CD14-positive monocyte (primary cell): ENCODE measurements around the gene TMEM239. TPM values are rescaled to one million over a fixed set of nuclear protein-coding genes. Genes with fewer than 3 reads are reported as not detected.
A peak's percentile ranks its signal among the peaks of the same experiment; 100 is the strongest.

ENCODE experiments used
- DNase-seq, 3 donors: peaks; one replicate each; pipeline ENCODE4 v3.0.0-alpha.2; 2011 to 2022
- H2AFZ ChIP-seq: 2 replicates; pipeline ENCODE4 v1.6.0; 2012; ENCODE audit warnings: mild to moderate bottlenecking, low read depth, low read length, inconsistent platforms; ENCODE audit not compliant: insufficient read depth, poor library complexity, severe bottlenecking
- H3K27ac ChIP-seq, 2 donors: 1 replicate in 1 of 2; 2 replicates in 1 of 2; pipeline ENCODE4 v1.5.1; 2012 to 2013; ENCODE audit warnings: low read length in 2 of 2, control low read depth in 1 of 2, inconsistent platforms in 1 of 2, low read depth in 1 of 2, mild to moderate bottlenecking in 1 of 2
- H3K27me3 ChIP-seq, 2 donors: one replicate each; pipeline versions ENCODE4 v1.6.0 to v1.6.1; 2011 to 2013; ENCODE audit warnings: low read length in 2 of 2; ENCODE audit not compliant: control insufficient read depth in 2 of 2, insufficient read depth in 2 of 2
- H3K36me3 ChIP-seq, 2 donors: replicated peaks in 1 of 2; 1 replicate in 1 of 2; 2 replicates in 1 of 2; pipeline versions ENCODE4 v1.5.1 to v1.6.1; 2012 to 2013; ENCODE audit warnings: low read length in 2 of 2, control low read depth in 1 of 2, inconsistent platforms in 1 of 2, mild to moderate bottlenecking in 1 of 2; ENCODE audit not compliant: insufficient read depth in 2 of 2, control insufficient read depth in 1 of 2
- H3K4me1 ChIP-seq, 2 donors: 1 replicate in 1 of 2; 2 replicates in 1 of 2; pipeline versions ENCODE4 v1.5.1 to v1.6.1; 2012 to 2013; ENCODE audit warnings: low read length in 2 of 2, control low read depth in 1 of 2, inconsistent platforms in 1 of 2, mild to moderate bottlenecking in 1 of 2, moderate library complexity in 1 of 2; ENCODE audit not compliant: insufficient read depth in 2 of 2, control insufficient read depth in 1 of 2
- H3K4me2 ChIP-seq: replicated peaks from 2 replicates; pipeline ENCODE3; 2012; ENCODE audit warnings: low read length, moderate library complexity, mild to moderate bottlenecking; ENCODE audit not compliant: poor library complexity, severe bottlenecking; ENCODE audit errors: extremely low read depth
- H3K4me3 ChIP-seq, 3 experiments: fragments of 200-600 bp in 1 of 3; sonication (generic) in 1 of 3; replicated peaks in 1 of 3; 1 replicate in 2 of 3; 2 replicates in 1 of 3; pipeline ENCODE4 v1.5.1; 2011 to 2013; ENCODE audit warnings: low read length in 3 of 3, mild to moderate bottlenecking in 3 of 3, control low read depth in 2 of 3, low read depth in 2 of 3, inconsistent platforms in 1 of 3, moderate library complexity in 1 of 3
- H3K79me2 ChIP-seq: 2 replicates; pipeline ENCODE4 v1.6.0; 2012; ENCODE audit warnings: mild to moderate bottlenecking, control low read depth, inconsistent platforms, low read length, moderate library complexity; ENCODE audit not compliant: insufficient read depth
- H3K9ac ChIP-seq: 2 replicates; pipeline ENCODE4 v1.6.0; 2017; ENCODE audit warnings: low read length, mild to moderate bottlenecking; ENCODE audit not compliant: insufficient read depth, poor library complexity, severe bottlenecking
- H3K9me3 ChIP-seq, 2 donors: replicated peaks in 1 of 2; 1 replicate in 1 of 2; 2 replicates in 1 of 2; pipeline versions ENCODE4 v1.5.1 to v1.6.1; 2012 to 2013; ENCODE audit warnings: low read length in 2 of 2, control low read depth in 1 of 2; ENCODE audit not compliant: control insufficient read depth in 1 of 2, insufficient read depth in 1 of 2
- H4K20me1 ChIP-seq: 2 replicates; pipeline ENCODE4 v1.6.0; 2012; ENCODE audit warnings: mild to moderate bottlenecking, low read length, control low read depth, moderate library complexity; ENCODE audit not compliant: insufficient read depth
- H3K27ac Mint-ChIP-seq, 7 donors: one replicate each; pipeline ENCODE4 v1.8.0; 2020; ENCODE audit warnings: mild to moderate bottlenecking in 7 of 7, mixed read lengths in 7 of 7, moderate library complexity in 6 of 7, inconsistent platforms in 2 of 7
- H3K27me3 Mint-ChIP-seq, 3 donors: one replicate each; pipeline ENCODE4 v1.8.0; 2021 to 2022; ENCODE audit warnings: low read depth in 3 of 3, mild to moderate bottlenecking in 3 of 3, mixed read lengths in 3 of 3, moderate library complexity in 3 of 3, inconsistent platforms in 1 of 3
- H3K36me3 Mint-ChIP-seq, 2 donors: one replicate each; pipeline ENCODE4 v1.8.0; 2020; ENCODE audit warnings: mixed read lengths in 2 of 2, inconsistent platforms in 1 of 2, mild to moderate bottlenecking in 1 of 2
- H3K4me1 Mint-ChIP-seq: one replicate; pipeline ENCODE4 v1.8.0; 2020; ENCODE audit warnings: mild to moderate bottlenecking, mixed read lengths
- H3K4me3 Mint-ChIP-seq, 2 donors: one replicate each; pipeline ENCODE4 v1.8.0; 2020; ENCODE audit warnings: mild to moderate bottlenecking in 2 of 2, mixed read lengths in 2 of 2, moderate library complexity in 1 of 2
- H3K9me3 Mint-ChIP-seq, 7 donors: one replicate each; pipeline ENCODE4 v1.8.0; 2020 to 2022; ENCODE audit warnings: mixed read lengths in 7 of 7, mild to moderate bottlenecking in 6 of 7, moderate library complexity in 6 of 7, inconsistent platforms in 2 of 7
- WGBS: methylation state at CpG from one replicate; pipeline ENCODE4 v1.1.5; 2013; ENCODE audit warnings: missing lambda C conversion rate; ENCODE audit not compliant: insufficient coverage; 5-methylcytosine and 5-hydroxymethylcytosine counted together
- intact Hi-C, 2 donors: fragments of 100-400 bp; cut with micrococcal nuclease; formaldehyde crosslinking; loops; one replicate each; pipeline versions ENCODE4 v1.15.0 to v1.15.1; 2023
- polyA plus RNA-seq, 3 donors: library from polyadenylated mRNA; depleted of rRNA in 1 of 3; unstranded in 2 of 3; stranded (reverse) in 1 of 3; fragments of 300-500 nt in 2 of 3; fragments of >200 nt in 1 of 3; fragmentation: Illumina TruSeq in 2 of 3; gene quantifications; 1 replicate in 2 of 3; 2 replicates in 1 of 3; pipeline ENCODE4 v1.2.3, GENCODE V29; 2012 to 2021
- TF ChIP-seq, protein P1 (sequence below): fragments of 200-600 bp; IDR thresholded peaks from one replicate; pipeline ENCODE4 v1.8.0; 2022; ENCODE audit warnings: antibody characterized with exemption, mild to moderate bottlenecking

Gene TMEM239
- polyA plus RNA-seq, 3 donors = not detected

GRCh38 chr20:2845607-2846006 lies 29.4 kb downstream of the TMEM239 start:
- Histone ChIP-seq H3K4me1 (peaks cover 8 to 12% of the 10 kb centered on the region in 2 donors), H3K9me3 (no peaks in the 10 kb centered on the region), H3K4me2 (no peak overlapping the region), H3K36me3 (peaks cover 0 to 24% of the 10 kb centered on the region in 2 donors), H3K27ac (no peak overlapping the region), H3K79me2 (peaks cover 16% of the 10 kb centered on the region), H2AFZ (no peak overlapping the region), H4K20me1 (peaks cover 37% of the 10 kb centered on the region), H3K4me3 (no peak overlapping the region), H3K9ac (no peak overlapping the region), H3K27me3 (no peaks in the 10 kb centered on the region)
- no peak overlapping the region for H3K27ac Mint-ChIP-seq
- peaks cover 24 to 27% of the 10 kb centered on the region in 2 donors for H3K36me3 Mint-ChIP-seq
- intact Hi-C loops = no loop called here
- TF ChIP-seq, protein P1, sequence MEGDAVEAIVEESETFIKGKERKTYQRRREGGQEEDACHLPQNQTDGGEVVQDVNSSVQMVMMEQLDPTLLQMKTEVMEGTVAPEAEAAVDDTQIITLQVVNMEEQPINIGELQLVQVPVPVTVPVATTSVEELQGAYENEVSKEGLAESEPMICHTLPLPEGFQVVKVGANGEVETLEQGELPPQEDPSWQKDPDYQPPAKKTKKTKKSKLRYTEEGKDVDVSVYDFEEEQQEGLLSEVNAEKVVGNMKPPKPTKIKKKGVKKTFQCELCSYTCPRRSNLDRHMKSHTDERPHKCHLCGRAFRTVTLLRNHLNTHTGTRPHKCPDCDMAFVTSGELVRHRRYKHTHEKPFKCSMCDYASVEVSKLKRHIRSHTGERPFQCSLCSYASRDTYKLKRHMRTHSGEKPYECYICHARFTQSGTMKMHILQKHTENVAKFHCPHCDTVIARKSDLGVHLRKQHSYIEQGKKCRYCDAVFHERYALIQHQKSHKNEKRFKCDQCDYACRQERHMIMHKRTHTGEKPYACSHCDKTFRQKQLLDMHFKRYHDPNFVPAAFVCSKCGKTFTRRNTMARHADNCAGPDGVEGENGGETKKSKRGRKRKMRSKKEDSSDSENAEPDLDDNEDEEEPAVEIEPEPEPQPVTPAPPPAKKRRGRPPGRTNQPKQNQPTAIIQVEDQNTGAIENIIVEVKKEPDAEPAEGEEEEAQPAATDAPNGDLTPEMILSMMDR = no peak
- no CpG with 5 or more reads among the region's 2 CpGs for WGBS
- DNase-seq = no peak
- H3K27me3 Mint-ChIP-seq = peaks cover 0 to 1% (median 0%) of the 10 kb centered on the region in 3 donors
- no peaks in the 10 kb centered on the region for H3K9me3 Mint-ChIP-seq
- peaks cover 25% of the 10 kb centered on the region for H3K4me1 Mint-ChIP-seq
- no peak overlapping the region for H3K4me3 Mint-ChIP-seq

- 100% methylated on average over 1 of the region's 5 CpGs for WGBS
- intact Hi-C loops = no loop called here
- no peak overlapping the region for H3K4me3 Mint-ChIP-seq
These were observed 30.5 kb downstream of the TMEM239 start for GRCh38 chr20:2846698-2847097.

More at GRCh38 chr20:2846698-2847097, 30.5 kb downstream of the TMEM239 start:
- Histone ChIP-seq H3K36me3 (peaks cover 0 to 24% of the 10 kb centered on the region in 2 donors), H3K4me3 (no peak overlapping the region), H3K27me3 (no peaks in the 10 kb centered on the region), H4K20me1 (peaks cover 40% of the 10 kb centered on the region), H3K4me2 (no peak overlapping the region), H2AFZ (no peak overlapping the region), H3K4me1 (peaks cover under 1 to 3% of the 10 kb centered on the region in 2 donors), H3K9ac (no peak overlapping the region), H3K27ac (no peak overlapping the region), H3K79me2 (peaks cover 6% of the 10 kb centered on the region), H3K9me3 (no peaks in the 10 kb centered on the region)
- DNase-seq = no peak
- peaks cover 19% of the 10 kb centered on the region for H3K4me1 Mint-ChIP-seq
- H3K27me3 Mint-ChIP-seq = peaks cover 0 to 3% (median 0%) of the 10 kb centered on the region in 3 donors
- H3K36me3 Mint-ChIP-seq = peaks cover 24 to 27% of the 10 kb centered on the region in 2 donors
- peak overlapping the region in 2 of 7 donors; percentile 30 to 52 for H3K27ac Mint-ChIP-seq
- peaks cover 0 to 2% (median 0%) of the 10 kb centered on the region in 7 donors for H3K9me3 Mint-ChIP-seq
- TF ChIP-seq, protein P1 = no peak
